OCI-LY7 (cell line): ENCODE results near the gene KLHDC8B. TPM values are rescaled to one million over a fixed set of nuclear protein-coding genes. Genes with fewer than 3 reads are reported as not detected.

Source experiments
- BruUV-seq: library from RNA; stranded (reverse); fragments of 400-500 nt; replicated peaks from 2 replicates; lab custom pipeline; 2021; lab: Mats Ljungman, UMichigan
- CTCF ChIA-PET: fragments of 300-600 bp; sonication (Branson Sonifier 250); formaldehyde crosslinking; loops from one replicate; lab custom pipeline; 2022; ENCODE audit warnings: antibody characterized with exemption; ENCODE audit not compliant: unreplicated experiment; lab: Charles Lee
- POLR2A ChIA-PET: fragments of 300-600 bp; sonication (Branson Sonifier 250); formaldehyde crosslinking; loops from one replicate; lab custom pipeline; 2022; ENCODE audit warnings: antibody characterized with exemption; lab: Charles Lee
- DNase-seq: peaks from one replicate; pipeline ENCODE4 v3.0.0-alpha.2; 2015; ENCODE audit warnings: low spot score
- H2AFZ ChIP-seq: fragments of 200-600 bp; sonication (generic), shearing (Covaris generic); 2 replicates; pipeline ENCODE4 v1.6.1; 2014; ENCODE audit warnings: mild to moderate bottlenecking, antibody characterized with exemption, low read length, moderate library complexity
- H3K27ac ChIP-seq: fragments of 200-600 bp; sonication (generic); 2 replicates; pipeline ENCODE4 v1.5.1; 2014; ENCODE audit warnings: mixed run types, low read depth, mild to moderate bottlenecking, moderate library complexity, low read length, inconsistent platforms; ENCODE audit not compliant: poor library complexity, severe bottlenecking
- H3K36me3 ChIP-seq: fragments of 200-600 bp; sonication (generic); 2 replicates; pipeline ENCODE4 v1.6.1; 2014; ENCODE audit warnings: mild to moderate bottlenecking, antibody characterized with exemption, low read length, moderate library complexity, mixed read lengths; ENCODE audit not compliant: insufficient read depth
- H3K4me1 ChIP-seq: fragments of 200-600 bp; sonication (generic); 2 replicates; pipeline ENCODE4 v1.5.1; 2014; ENCODE audit warnings: mild to moderate bottlenecking, low read length; ENCODE audit not compliant: insufficient read depth, poor library complexity, severe bottlenecking
- H3K4me2 ChIP-seq: fragments of 200-600 bp; sonication (generic); 2 replicates; pipeline ENCODE4 v1.6.1; 2014; ENCODE audit warnings: mild to moderate bottlenecking, low read length
- H3K4me3 ChIP-seq: fragments of 200-600 bp; sonication (generic); 2 replicates; pipeline ENCODE4 v1.5.1; 2014; ENCODE audit warnings: mild to moderate bottlenecking, low read depth, low read length; ENCODE audit not compliant: poor library complexity, severe bottlenecking
- H3K79me2 ChIP-seq: fragments of 200-600 bp; sonication (generic); 2 replicates; pipeline ENCODE4 v1.6.1; 2016; ENCODE audit warnings: low read depth, mild to moderate bottlenecking, low read length, moderate library complexity, mixed read lengths; ENCODE audit not compliant: insufficient read depth
- H3K9me2 ChIP-seq: fragments of 200-600 bp; sonication (generic); 2 replicates; pipeline ENCODE4 v1.6.1; 2016; ENCODE audit warnings: mild to moderate bottlenecking, low read length, mixed read lengths; ENCODE audit not compliant: insufficient read depth
- H3K9me3 ChIP-seq: fragments of 200-600 bp; sonication (generic); 2 replicates; pipeline ENCODE4 v1.6.1; 2014; ENCODE audit warnings: mild to moderate bottlenecking, mixed run types, low read length, mixed read lengths
- H4K20me1 ChIP-seq: fragments of 200-600 bp; sonication (generic); 2 replicates; pipeline ENCODE4 v1.6.1; 2014; ENCODE audit warnings: mild to moderate bottlenecking, antibody characterized with exemption, low read length, moderate library complexity, mixed read lengths; ENCODE audit not compliant: insufficient read depth
- EZH2phosphoT487 ChIP-seq: fragments of 200-600 bp; sonication (generic); IDR thresholded peaks from 2 replicates; pipeline ENCODE4 v1.6.1; 2018; ENCODE audit warnings: low read depth, borderline replicate concordance, mild to moderate bottlenecking, mixed run types, antibody characterized with exemption, low read length, moderate library complexity, mixed read lengths
- intact Hi-C: fragments of 100-400 bp; cut with micrococcal nuclease; formaldehyde crosslinking; loops from one replicate; pipeline ENCODE4 v1.10.0; 2022; ENCODE audit not compliant: unreplicated experiment
- total RNA-seq, 2 experiments: library from RNA; depleted of rRNA in 1 of 2; stranded (reverse); fragments of >200 nt in 1 of 2; shearing (Covaris generic) in 1 of 2; gene quantifications; 2 replicates each; pipeline ENCODE4 v1.2.3, GENCODE V29; 2014 to 2022
- TF ChIP-seq, protein P1 (sequence below): fragments of 200-600 bp; sonication (generic); conservative IDR thresholded peaks from 2 replicates; pipeline ENCODE4 v1.5.1; 2014; ENCODE audit warnings: mild to moderate bottlenecking, antibody characterized with exemption, low read length, moderate library complexity, mixed read lengths

Gene KLHDC8B
- total RNA-seq, 2 experiments from 2014 or later, result 0.69 to 0.91 TPM

DNA sequence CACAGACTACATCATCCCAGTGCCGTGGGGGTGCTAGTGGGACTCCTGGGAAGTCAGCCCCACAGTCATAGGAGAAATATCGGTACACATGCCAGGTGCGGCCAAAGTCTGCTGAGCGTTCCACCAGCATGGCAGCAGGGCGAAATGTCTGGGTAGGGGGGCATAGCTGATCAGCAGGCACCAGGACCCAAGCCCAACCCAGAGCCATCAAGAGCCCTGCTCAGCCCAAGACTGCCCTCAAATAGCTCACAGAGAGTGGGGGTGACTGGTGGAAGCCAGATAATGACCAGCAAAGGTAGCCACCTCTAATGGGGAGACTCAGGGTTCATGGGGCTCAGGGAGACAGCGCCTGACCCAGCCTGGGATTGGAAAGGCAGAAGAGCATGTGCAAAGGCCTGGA lies 39.8 kb upstream of the KLHDC8B start:
- intact Hi-C loops, result no loop called here
- Histone ChIP-seq H3K36me3 (no peaks in the 10 kb centered on the region), H2AFZ (no peak overlapping the region), H3K4me2 (no peak overlapping the region), H3K4me1 (peaks cover 9% of the 10 kb centered on the region), H4K20me1 (no peaks in the 10 kb centered on the region), H3K9me3 (no peaks in the 10 kb centered on the region), H3K4me3 (no peak overlapping the region), H3K79me2 (no peaks in the 10 kb centered on the region), H3K27ac (no peak overlapping the region), H3K9me2 (no peaks in the 10 kb centered on the region)
- no peak for DNase-seq
- TF ChIP-seq, protein P1, sequence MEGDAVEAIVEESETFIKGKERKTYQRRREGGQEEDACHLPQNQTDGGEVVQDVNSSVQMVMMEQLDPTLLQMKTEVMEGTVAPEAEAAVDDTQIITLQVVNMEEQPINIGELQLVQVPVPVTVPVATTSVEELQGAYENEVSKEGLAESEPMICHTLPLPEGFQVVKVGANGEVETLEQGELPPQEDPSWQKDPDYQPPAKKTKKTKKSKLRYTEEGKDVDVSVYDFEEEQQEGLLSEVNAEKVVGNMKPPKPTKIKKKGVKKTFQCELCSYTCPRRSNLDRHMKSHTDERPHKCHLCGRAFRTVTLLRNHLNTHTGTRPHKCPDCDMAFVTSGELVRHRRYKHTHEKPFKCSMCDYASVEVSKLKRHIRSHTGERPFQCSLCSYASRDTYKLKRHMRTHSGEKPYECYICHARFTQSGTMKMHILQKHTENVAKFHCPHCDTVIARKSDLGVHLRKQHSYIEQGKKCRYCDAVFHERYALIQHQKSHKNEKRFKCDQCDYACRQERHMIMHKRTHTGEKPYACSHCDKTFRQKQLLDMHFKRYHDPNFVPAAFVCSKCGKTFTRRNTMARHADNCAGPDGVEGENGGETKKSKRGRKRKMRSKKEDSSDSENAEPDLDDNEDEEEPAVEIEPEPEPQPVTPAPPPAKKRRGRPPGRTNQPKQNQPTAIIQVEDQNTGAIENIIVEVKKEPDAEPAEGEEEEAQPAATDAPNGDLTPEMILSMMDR, result no peak
- TF ChIP-seq EZH2phosphoT487, result no peak
- no TSS peak for BruUV-seq
- CTCF ChIA-PET, result no interaction called here
- POLR2A ChIA-PET, result no interaction called here

DNA sequence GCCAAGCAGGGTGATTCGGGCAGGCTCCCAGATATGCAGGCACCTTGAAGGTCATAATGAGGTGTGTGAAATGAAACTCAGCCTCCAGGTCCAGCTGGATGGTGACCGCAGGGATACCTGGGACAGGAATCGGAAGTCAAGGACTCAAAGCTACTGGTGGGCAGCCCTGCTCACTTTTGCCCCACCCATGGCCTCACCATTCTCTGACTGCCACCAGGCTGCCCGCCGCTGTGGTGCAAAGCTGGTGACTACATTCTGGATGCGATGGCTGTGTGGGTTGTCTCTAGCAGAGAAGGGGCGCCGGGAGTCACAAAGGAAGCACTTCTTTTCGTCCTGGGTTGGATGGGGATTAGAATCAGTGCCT lies 39.3 kb upstream of the KLHDC8B start:
- CTCF ChIA-PET, result no interaction called here

More for the DNA sequence above, 39.3 kb upstream of the KLHDC8B start:
- no peak for TF ChIP-seq EZH2phosphoT487
- TF ChIP-seq, protein P1, result no peak
- intact Hi-C loops, result no loop called here
- BruUV-seq, result no TSS peak
- H3K36me3 ChIP-seq, result no peaks in the 10 kb centered on the region
- no peak overlapping the region for H3K4me3 ChIP-seq
- DNase-seq, result no peak
- H3K27ac ChIP-seq, result no peak overlapping the region
- H4K20me1 ChIP-seq, result no peaks in the 10 kb centered on the region
- peaks cover 9% of the 10 kb centered on the region for H3K4me1 ChIP-seq
- no peak overlapping the region for H3K4me2 ChIP-seq
- no peaks in the 10 kb centered on the region for H3K9me2 ChIP-seq
- H3K79me2 ChIP-seq, result no peaks in the 10 kb centered on the region
- POLR2A ChIA-PET, result no interaction called here
- no peak overlapping the region for H2AFZ ChIP-seq
- no peaks in the 10 kb centered on the region for H3K9me3 ChIP-seq
